Mucosa of descending colon (tissue), 3 donors: ENCODE results near the gene FAM3B. TPM values are rescaled to one million over a fixed set of nuclear protein-coding genes. Genes with fewer than 3 reads are reported as not detected.

ENCODE experiments used
- ATAC-seq: fragments of 200-7000 bp; cut with Tn5 transposase; one replicate; pipeline ENCODE4 v1.9.1; 2020; ENCODE audit warnings: mild to moderate bottlenecking, moderate library complexity
- DNase-seq, 3 donors: peaks; one replicate each; pipeline ENCODE4 v3.0.0-alpha.2; 2020
- H3K36me3 ChIP-seq: fragments of 200-600 bp; one replicate; pipeline ENCODE4 v1.8.0; 2021; ENCODE audit warnings: low read depth, mild to moderate bottlenecking
- H3K4me1 ChIP-seq: fragments of 200-600 bp; one replicate; pipeline ENCODE4 v1.8.0; 2021; ENCODE audit warnings: low read depth, mild to moderate bottlenecking
- H3K4me3 ChIP-seq: fragments of 200-600 bp; one replicate; pipeline ENCODE4 v1.8.0; 2021; ENCODE audit warnings: mild to moderate bottlenecking
- H3K9me3 ChIP-seq: fragments of 200-600 bp; one replicate; pipeline ENCODE4 v1.8.0; 2021; ENCODE audit warnings: mild to moderate bottlenecking
- CTCF ChIP-seq: fragments of 200-600 bp; IDR thresholded peaks from one replicate; pipeline ENCODE4 v1.8.0; 2022; ENCODE audit warnings: antibody characterized with exemption, mild to moderate bottlenecking
- intact Hi-C, 2 donors: fragments of 100-400 bp; cut with DNase I in 1 of 2; cut with micrococcal nuclease in 1 of 2; formaldehyde crosslinking; loops; one replicate each; pipeline versions ENCODE4 v1.11.0 to v1.11.1; 2022; cut with DNase I, micrococcal nuclease
- long read RNA-seq, 2 donors: library from polyadenylated mRNA; unstranded; transcript quantifications; one replicate each; pipeline ENCODE4 v2.0.0, GENCODE V29; 2019 to 2021
- total RNA-seq, 3 donors: library from RNA; stranded (reverse); fragmentation: NEBNext Ultra II Directional in 2 of 3; extraction: Animal tissue kit (Norgen Biotek cat#: 25700) in 2 of 3; gene quantifications; one replicate each; pipeline versions ENCODE4 v1.2.1 to v1.2.4, GENCODE V29; 2021 to 2023
- donor health status: DM: no; HTN: no; CAD: no; lungs with moderate emphysema.
- donor health status: DM: no; HTN: no; CAD: no.
- donor health status: DM: no; HTN: yes; CAD: no.

FAM3B gene
- total RNA-seq, result 1 to 10 TPM in 1 of 3 donors, under 1 TPM in 1, not detected in 1; 0.70 to 2.3 TPM
- long read RNA-seq, donor 1, partial matches to known transcripts, result 0 of 1 reads
- long read RNA-seq, donor 1, other reads (novel, unspliced or antisense), result 0 of 1 reads
- long read RNA-seq, donor 2, transcript FAM3B-201 (8 exons, 1,088 nt), result major isoform, 5 of 5 reads
- long read RNA-seq, donor 2, partial matches to known transcripts, result 0 of 5 reads
- long read RNA-seq, donor 2, other reads (novel, unspliced or antisense), result 0 of 5 reads

GRCh38 chr21:41316200-41317062, at the start of gene FAM3B:
FAM3B (plus strand) TSS chr21:41316801; CDS start chr21:41316880, 79 bp downstream.
- intact Hi-C loops, result no loop called here
- DNase-seq (peak in 2 of 3 donors; percentile 18 to 57), ATAC-seq (peak; percentile 61)
- H3K9me3 ChIP-seq, result no peaks in the 10 kb centered on the region
- H3K4me3 ChIP-seq, result no peak within 1 kb of the TSS
- peaks cover 14% of the 10 kb centered on the region for H3K4me1 ChIP-seq
- TF ChIP-seq CTCF, result no peak
- H3K36me3 ChIP-seq, result no peaks in the 10 kb centered on the region

GRCh38 chr21:41267346-41267745, 49.3 kb upstream of the FAM3B start:
- H3K4me1 ChIP-seq, result no peaks in the 10 kb centered on the region

GRCh38 chr21:41269535-41269934, 47.1 kb upstream of the FAM3B start:
- DNase-seq (no peak), ATAC-seq (no peak)
- intact Hi-C loops, result no loop called here
- Histone ChIP-seq H3K9me3 (peaks cover 7% of the 10 kb centered on the region), H3K4me1 (no peaks in the 10 kb centered on the region), H3K4me3 (no peak overlapping the region), H3K36me3 (no peaks in the 10 kb centered on the region)
- no peak for TF ChIP-seq CTCF

More at GRCh38 chr21:41267346-41267745, 49.3 kb upstream of the FAM3B start:
- no peak overlapping the region for H3K4me3 ChIP-seq
- H3K36me3 ChIP-seq, result no peaks in the 10 kb centered on the region
- no peak for TF ChIP-seq CTCF
- peaks cover 7% of the 10 kb centered on the region for H3K9me3 ChIP-seq
- intact Hi-C loops, result no loop called here
- no peak for DNase-seq
- ATAC-seq, result no peak

GRCh38 chr21:41277196-41277595, 39.4 kb upstream of the FAM3B start:
- no peaks in the 10 kb centered on the region for H3K36me3 ChIP-seq
- H3K9me3 ChIP-seq, result no peaks in the 10 kb centered on the region
- no peak for ATAC-seq
- intact Hi-C loops, result no loop called here
- no peaks in the 10 kb centered on the region for H3K4me1 ChIP-seq
- no peak for TF ChIP-seq CTCF
- no peak for DNase-seq
- H3K4me3 ChIP-seq, result no peak overlapping the region

- no peak for ATAC-seq
- Histone ChIP-seq H3K36me3 (no peaks in the 10 kb centered on the region), H3K9me3 (no peaks in the 10 kb centered on the region), H3K4me3 (no peak overlapping the region), H3K4me1 (no peaks in the 10 kb centered on the region)
- TF ChIP-seq CTCF, result no peak
- intact Hi-C loops, result no loop called here
- DNase-seq, result no peak
Observed at GRCh38 chr21:41277846-41278245, 38.8 kb upstream of the FAM3B start.
